IPS-18c (cell line): Measurements from ENCODE around the gene BBOF1.
A peak's percentile ranks its signal among the peaks of the same experiment; 100 is the strongest.
"Not testable (repeated sequence)": the region's sequence is repeated elsewhere in the genome, so short reads cannot be mapped to it uniquely, and the experiment has no call there.

Experiments
- H3K4me3 ChIP-seq: 2 replicates; pipeline ENCODE4 v1.7.0; 2013; ENCODE audit warnings: low read depth, mild to moderate bottlenecking, low read length, moderate library complexity; ENCODE audit not compliant: insufficient read depth
- H3K9me3 ChIP-seq: one replicate; pipeline ENCODE4 v1.6.1; 2013; ENCODE audit warnings: mild to moderate bottlenecking, low read length, moderate library complexity; ENCODE audit not compliant: control insufficient read depth, insufficient read depth

Gene BBOF1

DNA sequence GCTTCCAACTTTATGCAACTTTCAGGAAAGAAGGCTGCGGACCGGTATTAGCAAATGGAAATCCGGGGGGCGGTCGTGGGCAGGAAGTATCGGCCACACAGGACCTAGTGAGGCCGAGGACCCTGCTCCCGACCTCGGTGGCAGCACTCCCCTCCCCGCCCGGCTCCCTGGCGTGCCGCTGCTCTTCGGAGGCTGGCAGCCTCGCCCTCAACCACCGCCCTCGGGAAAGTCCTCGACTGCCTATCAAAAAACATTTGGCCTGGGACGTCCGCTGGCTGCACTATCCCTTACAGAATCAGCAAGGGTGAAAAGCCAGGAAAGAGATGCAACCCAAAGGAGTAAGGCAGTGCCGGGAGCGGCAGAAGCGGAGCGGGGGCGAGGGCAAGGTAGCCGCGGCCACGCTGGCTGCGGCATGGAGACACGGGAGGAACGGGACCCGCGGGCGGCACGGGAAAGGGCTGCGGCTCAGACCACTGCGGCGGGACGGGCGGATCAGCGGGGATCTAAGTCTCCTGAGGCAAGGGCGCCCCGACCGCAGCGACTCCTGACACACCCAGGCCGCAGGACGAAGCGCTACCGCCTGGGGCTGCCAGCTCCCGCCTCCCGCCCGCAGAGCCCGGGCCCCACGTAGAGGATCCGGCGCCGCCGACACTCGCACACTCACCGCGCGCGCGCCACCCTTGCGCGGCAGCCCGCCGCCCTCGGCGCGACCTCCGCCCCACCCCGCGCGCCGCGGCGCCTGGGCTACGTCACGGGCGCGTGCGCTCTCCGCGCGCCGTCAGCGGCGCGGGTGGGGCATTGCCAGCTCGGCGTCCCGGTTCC lies at the start of gene BBOF1, which contains the start of gene ENTPD5:
Gene BBOF1 (plus strand): TSS at position 764 of the 822 bp plus-strand sequence. CDS start 130 bp downstream, outside the sequence.
Gene ENTPD5 (minus strand): TSS at position 703 of the 822 bp plus-strand sequence. CDS start 31,186 bp downstream, outside the sequence.
- Histone ChIP-seq H3K4me3 (peak within 1 kb of the TSS; percentile 92), H3K9me3 (no peaks in the 10 kb centered on the region)

- no peak overlapping the region for H3K4me3 ChIP-seq
- no peaks in the 10 kb centered on the region for H3K9me3 ChIP-seq
These were observed 45.7 kb upstream of the BBOF1 start for GRCh38 chr14:73973497-73973896.

- H3K9me3 ChIP-seq = no peaks in the 10 kb centered on the region
- no peak overlapping the region for H3K4me3 ChIP-seq
These were observed 43.0 kb upstream of the BBOF1 start for GRCh38 chr14:73976125-73976524.

- Histone ChIP-seq H3K9me3 (no peaks in the 10 kb centered on the region), H3K4me3 (no peak overlapping the region)
These were observed 41.3 kb upstream of the BBOF1 start for GRCh38 chr14:73977896-73978295.

- Histone ChIP-seq H3K9me3 (no peaks in the 10 kb centered on the region), H3K4me3 (no peak overlapping the region)
These were observed 31.1 kb upstream of the BBOF1 start for GRCh38 chr14:73988065-73988464.

DNA sequence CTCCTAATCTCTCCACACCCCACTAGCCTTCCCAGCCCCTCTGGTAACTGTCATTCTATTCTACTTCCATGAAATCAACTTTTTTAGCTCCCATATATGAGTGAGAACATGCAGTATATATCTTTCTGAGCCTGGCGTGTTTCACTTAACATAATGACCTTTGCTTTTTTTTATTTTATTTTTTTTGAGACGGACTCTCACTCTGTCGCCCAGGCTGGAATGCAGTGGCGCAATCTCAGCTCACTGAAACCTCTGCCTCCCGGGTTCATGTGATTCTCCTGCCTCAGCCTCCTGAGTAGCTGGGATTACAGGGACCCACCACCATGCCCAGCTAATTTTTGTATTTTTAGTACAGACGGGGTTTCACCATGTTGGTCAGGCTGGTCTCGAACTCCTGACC lies 30.5 kb upstream of the BBOF1 start:
- not testable (repeated sequence) for H3K4me3 ChIP-seq, H3K9me3 ChIP-seq

GRCh38 chr14:73991092-73991491 lies 28.1 kb upstream of the BBOF1 start:
- Histone ChIP-seq H3K4me3 (no peak overlapping the region), H3K9me3 (no peaks in the 10 kb centered on the region)

- H3K4me3 ChIP-seq, H3K9me3 ChIP-seq: not testable (repeated sequence)
These were observed 24.2 kb upstream of the BBOF1 start for GRCh38 chr14:73994926-73995325.

DNA sequence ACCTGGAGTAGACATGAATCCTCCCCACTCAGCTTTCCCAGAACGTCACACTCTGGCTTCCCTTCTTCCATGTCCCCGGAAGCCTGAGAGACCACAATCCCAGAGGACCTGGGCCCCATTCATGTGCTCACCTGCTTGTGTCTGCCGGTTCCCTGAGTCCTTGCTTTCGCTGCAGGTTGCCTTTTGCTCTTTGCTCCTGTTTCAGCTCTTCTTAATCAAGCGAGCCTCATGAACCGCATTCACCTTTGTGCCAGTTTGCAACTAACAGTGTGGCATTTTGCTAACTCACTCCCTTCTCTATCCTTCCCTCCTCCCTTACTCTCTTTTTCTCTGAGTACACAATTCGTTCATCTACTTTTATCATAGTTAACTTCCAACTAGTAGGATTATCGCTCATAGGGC lies 23.2 kb upstream of the BBOF1 start:
- Histone ChIP-seq H3K4me3 (no peak overlapping the region), H3K9me3 (no peaks in the 10 kb centered on the region)

DNA sequence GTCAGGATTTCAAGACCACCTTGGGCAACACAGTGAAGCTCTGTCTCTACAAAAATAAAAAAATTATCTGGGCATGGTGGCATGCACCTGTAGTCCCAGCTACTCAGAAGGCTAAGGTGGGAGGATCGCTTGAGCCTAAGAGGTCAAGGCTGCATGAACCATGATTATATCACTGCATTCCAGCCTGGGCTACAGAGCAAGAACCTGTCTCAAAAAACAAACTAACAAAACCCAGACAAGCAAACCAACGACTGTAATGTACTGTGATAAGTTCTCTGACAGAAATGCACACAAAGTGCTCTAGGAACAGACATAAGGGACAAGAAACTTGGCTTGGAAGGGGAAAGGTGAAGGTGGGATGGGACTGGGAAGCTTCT lies 22.4 kb upstream of the BBOF1 start:
- Histone ChIP-seq H3K4me3 (no peak overlapping the region), H3K9me3 (no peaks in the 10 kb centered on the region)

- Histone ChIP-seq H3K4me3 (no peak overlapping the region), H3K9me3 (no peaks in the 10 kb centered on the region)
These were observed 21.8 kb upstream of the BBOF1 start for GRCh38 chr14:73997108-73997943.

DNA sequence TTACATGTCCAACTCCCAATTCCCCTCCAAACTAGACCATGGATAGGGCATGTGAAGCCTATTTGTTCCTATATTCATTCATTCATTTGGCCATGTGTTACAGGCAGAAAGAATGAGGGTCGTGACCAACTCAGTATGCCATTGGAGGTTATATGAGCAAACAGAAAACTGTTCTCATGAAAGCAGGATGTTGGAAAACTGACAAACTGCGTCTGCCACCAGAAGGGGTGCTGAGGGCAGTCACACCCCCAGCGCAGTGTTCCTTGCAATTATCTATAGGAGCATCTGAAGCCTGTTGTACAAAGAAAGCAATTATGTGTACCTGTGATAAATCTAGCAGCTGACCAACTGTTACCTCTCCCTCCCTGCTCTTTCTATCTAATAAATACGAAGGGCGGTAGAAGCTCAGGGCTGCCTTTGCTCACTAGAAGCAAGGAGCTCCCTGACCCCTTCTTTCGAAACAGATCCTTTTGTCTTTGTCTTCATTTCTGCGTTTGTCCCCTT lies 21.2 kb upstream of the BBOF1 start:
- no peaks in the 10 kb centered on the region for H3K9me3 ChIP-seq
- no peak overlapping the region for H3K4me3 ChIP-seq

GRCh38 chr14:73998726-73999125 lies 20.4 kb upstream of the BBOF1 start:
- H3K9me3 ChIP-seq = no peaks in the 10 kb centered on the region
- no peak overlapping the region for H3K4me3 ChIP-seq

DNA sequence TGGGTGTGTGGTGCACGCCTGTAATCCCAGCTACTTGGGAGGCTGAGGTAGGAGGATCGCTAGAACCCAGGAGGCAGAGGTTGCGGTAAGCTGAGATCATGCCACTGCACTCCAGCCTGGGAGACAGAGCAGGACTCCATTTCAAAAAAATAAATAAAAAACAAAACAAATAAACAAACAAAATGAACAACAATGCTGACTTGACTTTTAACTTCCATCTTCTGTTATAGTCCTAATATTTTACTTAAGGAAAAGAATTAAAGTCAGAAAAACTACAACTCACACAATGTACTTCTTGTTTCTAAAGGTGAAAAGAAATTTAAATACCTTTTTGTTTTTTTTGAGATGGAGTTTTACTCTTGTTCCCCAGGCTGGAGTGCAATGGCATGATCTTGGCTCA lies 13.5 kb upstream of the BBOF1 start:
- not testable (repeated sequence) for H3K4me3 ChIP-seq

GRCh38 chr14:74008843-74009499 lies 10.2 kb upstream of the BBOF1 start:
- H3K9me3 ChIP-seq = no peaks in the 10 kb centered on the region
- no peak overlapping the region for H3K4me3 ChIP-seq

More for the DNA sequence above, 13.5 kb upstream of the BBOF1 start:
- H3K9me3 ChIP-seq = not testable (repeated sequence)

DNA sequence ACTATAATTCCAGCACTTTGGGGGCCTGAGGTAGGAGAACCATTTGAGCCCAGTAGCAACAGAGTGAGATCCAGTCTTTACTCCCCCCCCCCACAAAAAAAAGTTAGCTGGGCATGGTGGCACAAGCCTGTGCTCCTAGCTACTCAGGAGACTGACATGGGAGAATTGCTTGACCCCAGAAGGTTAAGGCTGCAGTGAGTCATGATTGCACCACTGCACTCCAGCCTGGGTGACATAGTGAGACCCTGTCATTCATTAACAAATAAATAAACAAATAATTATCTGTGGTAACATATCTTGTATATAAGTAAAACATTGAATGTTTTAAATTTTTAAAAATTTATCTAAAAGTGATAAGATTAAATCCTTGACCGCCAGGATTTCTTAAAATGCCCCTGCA lies 4.8 kb upstream of the BBOF1 start:
- H3K4me3 ChIP-seq = no peak overlapping the region
- no peaks in the 10 kb centered on the region for H3K9me3 ChIP-seq

DNA sequence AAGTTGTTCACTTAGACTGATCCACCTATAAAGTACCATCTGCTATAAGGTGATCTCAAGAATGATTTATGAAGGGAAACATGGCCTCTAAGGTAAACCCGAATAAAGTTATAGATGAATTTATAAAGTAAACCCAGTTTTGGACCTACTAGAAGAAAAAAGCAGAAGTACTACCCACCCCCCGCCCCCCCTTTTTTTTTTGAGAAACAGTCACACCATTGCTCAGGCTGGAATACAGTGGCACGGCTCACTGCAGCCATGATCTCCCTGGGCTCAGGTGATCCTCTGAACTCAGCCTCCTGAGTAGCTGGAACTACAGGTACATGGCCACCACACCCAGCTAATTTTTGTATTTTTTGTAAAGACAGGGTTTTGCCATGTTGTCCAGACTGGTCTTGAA lies 4.0 kb upstream of the BBOF1 start:
- Histone ChIP-seq H3K9me3 (no peaks in the 10 kb centered on the region), H3K4me3 (no peak overlapping the region)
